Memory B cell (primary cell): Measurements from ENCODE around the gene SYNPO.

Experiments
- ATAC-seq: fragments of 150-1000 bp; cut with Tn5 transposase; 2 replicates; pipeline ENCODE4 v1.10.0; 2021; ENCODE audit warnings: low read depth, mild to moderate bottlenecking, moderate library complexity
- DNase-seq, 2 donors: peaks; one replicate each; pipeline ENCODE4 v3.0.0; 2022; ENCODE audit warnings: low spot score in 2 of 2
- H3K27ac Mint-ChIP-seq: one replicate; pipeline ENCODE4 v1.8.0; 2022; ENCODE audit warnings: mild to moderate bottlenecking, moderate library complexity, mixed read lengths
- H3K27me3 Mint-ChIP-seq: one replicate; pipeline ENCODE4 v1.8.0; 2022; ENCODE audit warnings: mixed read lengths
- H3K36me3 Mint-ChIP-seq: one replicate; pipeline ENCODE4 v1.8.0; 2022; ENCODE audit warnings: mild to moderate bottlenecking, mixed read lengths
- H3K4me1 Mint-ChIP-seq: one replicate; pipeline ENCODE4 v1.8.0; 2022; ENCODE audit warnings: mixed read lengths
- H3K4me3 Mint-ChIP-seq: one replicate; pipeline ENCODE4 v1.8.0; 2022; ENCODE audit warnings: mild to moderate bottlenecking, moderate library complexity, mixed read lengths
- H3K9me3 Mint-ChIP-seq: one replicate; pipeline ENCODE4 v1.8.0; 2022; ENCODE audit warnings: mixed read lengths

The SYNPO gene

GRCh38 chr5:150613991-150614660, 26.3 kb upstream of the SYNPO start:
- no peaks in the 10 kb centered on the region for H3K9me3 Mint-ChIP-seq
- H3K27ac Mint-ChIP-seq, result no peak overlapping the region
- ATAC-seq (no peak), DNase-seq (no peak)
- H3K4me3 Mint-ChIP-seq, result no peak overlapping the region
- H3K27me3 Mint-ChIP-seq, result peaks cover 3% of the 10 kb centered on the region
- no peaks in the 10 kb centered on the region for H3K36me3 Mint-ChIP-seq
- H3K4me1 Mint-ChIP-seq, result peaks cover 7% of the 10 kb centered on the region

- H3K36me3 Mint-ChIP-seq, result no peaks in the 10 kb centered on the region
- H3K4me1 Mint-ChIP-seq, result peaks cover 7% of the 10 kb centered on the region
- H3K27ac Mint-ChIP-seq, result no peak overlapping the region
- no peak for ATAC-seq
- H3K4me3 Mint-ChIP-seq, result no peak overlapping the region
- DNase-seq, result no peak
- no peaks in the 10 kb centered on the region for H3K9me3 Mint-ChIP-seq
- H3K27me3 Mint-ChIP-seq, result peaks cover 3% of the 10 kb centered on the region
Observed at GRCh38 chr5:150614661-150615060, 25.8 kb upstream of the SYNPO start.

DNA sequence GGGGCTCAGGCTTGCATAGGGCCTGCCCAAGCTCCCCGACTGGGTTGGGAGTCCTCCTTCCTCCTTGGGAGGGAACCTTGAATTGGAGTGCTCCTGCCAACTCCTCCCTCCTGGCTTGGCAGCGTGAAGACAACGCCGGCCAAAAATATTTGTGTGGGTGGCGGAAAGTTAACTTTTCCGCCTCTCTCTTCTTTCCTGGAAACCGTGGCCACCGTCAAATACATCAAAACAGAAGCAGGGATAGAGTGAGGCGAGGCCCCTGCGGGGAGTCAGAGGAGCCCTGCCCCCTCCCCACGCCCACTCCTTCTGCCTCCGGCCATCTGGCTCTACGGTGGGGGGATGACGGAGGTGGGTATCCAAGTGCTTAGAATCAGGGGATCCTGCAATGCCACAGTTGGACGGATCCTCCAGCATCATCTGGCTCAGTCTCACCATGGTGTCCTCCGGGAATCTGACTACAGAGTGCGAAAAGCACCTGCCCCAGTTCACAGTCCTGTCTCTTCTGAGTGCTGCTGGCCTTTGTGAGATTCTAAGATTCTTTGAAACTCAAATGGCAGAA, 25.2 kb upstream of the SYNPO start:
- H3K36me3 Mint-ChIP-seq, result no peaks in the 10 kb centered on the region
- peaks cover 3% of the 10 kb centered on the region for H3K27me3 Mint-ChIP-seq
- H3K4me3 Mint-ChIP-seq, result no peak overlapping the region
- H3K27ac Mint-ChIP-seq, result no peak overlapping the region
- DNase-seq, result no peak
- no peak for ATAC-seq
- H3K9me3 Mint-ChIP-seq, result no peaks in the 10 kb centered on the region
- peaks cover 7% of the 10 kb centered on the region for H3K4me1 Mint-ChIP-seq

GRCh38 chr5:150616024-150616470, 24.4 kb upstream of the SYNPO start:
- no peak for ATAC-seq
- H3K27me3 Mint-ChIP-seq, result peaks cover 3% of the 10 kb centered on the region
- H3K9me3 Mint-ChIP-seq, result no peaks in the 10 kb centered on the region
- DNase-seq, result no peak
- peaks cover 7% of the 10 kb centered on the region for H3K4me1 Mint-ChIP-seq
- H3K36me3 Mint-ChIP-seq, result no peaks in the 10 kb centered on the region
- no peak overlapping the region for H3K4me3 Mint-ChIP-seq
- H3K27ac Mint-ChIP-seq, result no peak overlapping the region

- Mint-ChIP-seq H3K4me3 (no peak overlapping the region), H3K27ac (no peak overlapping the region), H3K9me3 (no peaks in the 10 kb centered on the region), H3K36me3 (no peaks in the 10 kb centered on the region), H3K27me3 (peaks cover 3% of the 10 kb centered on the region), H3K4me1 (peaks cover 7% of the 10 kb centered on the region)
- DNase-seq, result no peak
- ATAC-seq, result no peak
Observed at GRCh38 chr5:150616506-150616905, 24.0 kb upstream of the SYNPO start.

DNA sequence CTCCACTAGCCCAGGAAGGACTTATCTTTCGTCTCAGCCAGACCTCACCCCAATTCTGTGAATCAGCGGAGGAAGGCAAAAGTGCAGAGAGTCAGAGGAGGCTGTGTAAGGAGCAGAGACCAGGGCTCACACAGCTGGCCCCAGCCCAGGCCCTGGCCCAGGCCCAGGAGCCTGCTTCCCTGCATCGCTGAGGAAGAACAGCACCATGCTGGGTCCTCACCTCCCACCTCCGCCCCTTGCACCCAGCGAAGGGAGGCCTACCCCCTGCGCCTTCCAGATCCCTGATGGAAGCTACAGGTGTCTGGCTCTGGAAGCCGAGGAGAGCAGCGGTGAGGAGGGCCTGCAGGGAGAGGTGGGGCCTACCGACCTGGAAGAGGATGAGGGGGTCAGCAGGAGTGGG, 22.3 kb upstream of the SYNPO start:
- H3K4me1 Mint-ChIP-seq, result peaks cover 12% of the 10 kb centered on the region
- no peak for ATAC-seq

GRCh38 chr5:150618588-150619281, 21.7 kb upstream of the SYNPO start:
- Mint-ChIP-seq H3K27ac (no peak overlapping the region), H3K27me3 (peaks cover 3% of the 10 kb centered on the region), H3K4me3 (no peak overlapping the region), H3K4me1 (peaks cover 14% of the 10 kb centered on the region), H3K9me3 (no peaks in the 10 kb centered on the region), H3K36me3 (no peaks in the 10 kb centered on the region)
- no peak for ATAC-seq
- DNase-seq, result no peak

More for the DNA sequence above, 22.3 kb upstream of the SYNPO start:
- H3K36me3 Mint-ChIP-seq, result no peaks in the 10 kb centered on the region
- DNase-seq, result no peak
- H3K27me3 Mint-ChIP-seq, result peaks cover 3% of the 10 kb centered on the region
- no peak overlapping the region for H3K27ac Mint-ChIP-seq
- no peak overlapping the region for H3K4me3 Mint-ChIP-seq
- H3K9me3 Mint-ChIP-seq, result no peaks in the 10 kb centered on the region

DNA sequence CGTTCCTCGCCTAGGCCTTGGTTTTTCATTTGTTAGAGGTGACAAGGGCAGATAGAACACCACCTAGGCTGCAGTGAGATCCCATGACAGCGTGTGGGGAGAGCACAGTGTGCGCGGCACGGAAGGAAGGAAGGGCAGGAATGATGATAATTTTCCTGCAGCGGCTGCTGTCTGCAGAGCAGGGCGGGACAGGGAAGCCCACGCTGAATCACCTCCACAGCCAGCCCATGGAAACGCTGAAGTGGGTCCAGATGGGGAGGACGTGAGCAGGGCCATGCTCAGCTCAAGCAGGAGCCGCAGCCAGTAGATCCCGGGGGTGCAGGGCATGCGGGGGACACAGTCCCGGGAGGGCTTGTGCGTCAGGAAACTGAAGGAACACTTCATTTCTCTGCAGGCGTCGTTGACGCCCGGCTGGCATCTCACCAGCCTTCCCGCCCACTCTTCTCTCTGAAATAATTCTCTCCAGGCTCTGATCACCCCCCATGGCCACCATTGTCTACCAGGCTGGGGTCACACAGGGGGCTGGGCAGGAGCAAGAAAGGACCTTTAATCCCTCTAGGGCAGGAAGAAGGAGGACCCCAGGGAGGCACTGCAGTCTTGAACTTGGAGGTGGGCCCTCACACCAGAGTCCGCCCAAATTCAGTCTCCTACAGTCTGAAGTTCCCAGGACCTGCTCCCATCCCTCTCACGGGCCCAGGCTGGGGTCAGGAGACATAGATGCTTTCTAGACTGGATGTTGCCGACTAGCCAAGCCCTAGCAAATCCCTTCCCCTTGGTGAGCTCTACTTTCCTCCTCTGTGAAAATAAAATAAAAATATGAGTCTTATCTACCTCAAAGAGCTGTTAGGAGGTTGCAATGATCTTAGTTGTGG, 20.9 kb upstream of the SYNPO start:
- ATAC-seq (no peak), DNase-seq (no peak)
- H3K9me3 Mint-ChIP-seq, result no peaks in the 10 kb centered on the region
- H3K27ac Mint-ChIP-seq, result no peak overlapping the region
- H3K4me3 Mint-ChIP-seq, result no peak overlapping the region
- no peaks in the 10 kb centered on the region for H3K36me3 Mint-ChIP-seq
- H3K27me3 Mint-ChIP-seq, result peaks cover 3% of the 10 kb centered on the region
- H3K4me1 Mint-ChIP-seq, result peaks cover 20% of the 10 kb centered on the region

DNA sequence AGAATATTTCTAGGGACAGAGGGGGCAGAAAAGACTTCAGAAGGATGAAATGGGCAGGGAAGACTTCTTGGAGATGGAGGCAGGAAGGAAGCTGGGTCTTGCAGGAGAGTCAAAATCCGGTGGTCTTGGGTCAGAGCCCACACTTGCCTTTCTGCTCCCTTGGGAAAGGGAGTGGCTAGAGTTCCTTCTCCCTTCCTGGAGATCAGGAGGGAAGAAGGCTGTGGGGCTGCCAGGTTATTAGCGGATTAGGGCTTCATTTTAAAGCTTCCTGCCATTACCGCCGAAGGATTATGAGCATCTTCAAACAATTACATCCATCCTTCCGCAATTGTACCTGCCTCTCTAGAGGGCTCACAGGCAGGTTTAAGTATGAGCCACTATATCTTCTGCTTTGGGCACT, 19.2 kb upstream of the SYNPO start:
- Mint-ChIP-seq H3K27me3 (peaks cover 3% of the 10 kb centered on the region), H3K27ac (no peak overlapping the region)

DNA sequence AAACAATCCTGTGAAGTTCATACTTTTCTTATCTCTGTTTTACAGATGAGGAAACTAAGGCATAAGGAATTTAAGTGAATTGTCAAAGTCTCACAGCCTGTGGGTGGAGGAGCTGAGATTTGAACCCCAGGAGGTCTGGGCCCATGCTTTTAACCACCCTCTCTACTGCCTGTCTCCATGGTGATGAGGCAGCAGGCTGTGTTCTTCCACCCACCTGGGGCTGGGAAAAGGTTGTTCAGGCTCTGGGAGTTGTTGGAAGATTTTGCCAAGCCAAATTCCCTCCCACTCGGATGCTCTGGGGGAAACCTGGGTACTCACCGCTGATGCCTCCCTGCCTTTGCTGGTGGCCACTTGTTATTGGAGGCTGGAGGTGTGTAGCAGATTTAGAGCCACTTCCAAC, 18.3 kb upstream of the SYNPO start:
- H3K9me3 Mint-ChIP-seq, result no peaks in the 10 kb centered on the region
- no peak for ATAC-seq
- no peak overlapping the region for H3K27ac Mint-ChIP-seq
- H3K36me3 Mint-ChIP-seq, result no peaks in the 10 kb centered on the region
- no peaks in the 10 kb centered on the region for H3K27me3 Mint-ChIP-seq
- peaks cover 30% of the 10 kb centered on the region for H3K4me1 Mint-ChIP-seq
- DNase-seq, result no peak
- H3K4me3 Mint-ChIP-seq, result no peak overlapping the region

More for the DNA sequence above, 19.2 kb upstream of the SYNPO start:
- no peak for ATAC-seq
- Mint-ChIP-seq H3K36me3 (no peaks in the 10 kb centered on the region), H3K4me1 (peaks cover 27% of the 10 kb centered on the region), H3K4me3 (no peak overlapping the region), H3K9me3 (no peaks in the 10 kb centered on the region)
- no peak for DNase-seq

- DNase-seq (no peak), ATAC-seq (no peak)
- peaks cover 2% of the 10 kb centered on the region for H3K36me3 Mint-ChIP-seq
- H3K4me3 Mint-ChIP-seq, result peak overlapping the region; percentile 91
- peaks cover 40% of the 10 kb centered on the region for H3K4me1 Mint-ChIP-seq
- no peaks in the 10 kb centered on the region for H3K27me3 Mint-ChIP-seq
- H3K9me3 Mint-ChIP-seq, result no peaks in the 10 kb centered on the region
- peak overlapping the region; percentile 19 for H3K27ac Mint-ChIP-seq
Observed at GRCh38 chr5:150623152-150623877, 17.1 kb upstream of the SYNPO start.

GRCh38 chr5:150623878-150624216, 16.6 kb upstream of the SYNPO start:
- peaks cover 42% of the 10 kb centered on the region for H3K4me1 Mint-ChIP-seq

GRCh38 chr5:150624334-150625163, 15.9 kb upstream of the SYNPO start:
- H3K4me1 Mint-ChIP-seq, result peaks cover 44% of the 10 kb centered on the region
- no peaks in the 10 kb centered on the region for H3K27me3 Mint-ChIP-seq
- DNase-seq, result peak; percentile 21 to 45
- H3K36me3 Mint-ChIP-seq, result peaks cover 2% of the 10 kb centered on the region
- peak; percentile 39 for ATAC-seq
- H3K4me3 Mint-ChIP-seq, result peak overlapping the region; percentile 95
- H3K9me3 Mint-ChIP-seq, result no peaks in the 10 kb centered on the region
- H3K27ac Mint-ChIP-seq, result peak overlapping the region; percentile 79

More at GRCh38 chr5:150623878-150624216, 16.6 kb upstream of the SYNPO start:
- DNase-seq (no peak), ATAC-seq (no peak)
- peak overlapping the region; percentile 79 for H3K27ac Mint-ChIP-seq
- no peaks in the 10 kb centered on the region for H3K27me3 Mint-ChIP-seq
- peaks cover 2% of the 10 kb centered on the region for H3K36me3 Mint-ChIP-seq
- peak overlapping the region; percentile 91 for H3K4me3 Mint-ChIP-seq
- H3K9me3 Mint-ChIP-seq, result no peaks in the 10 kb centered on the region
